Measurements from ENCODE around the gene PTPRM.

DNA sequence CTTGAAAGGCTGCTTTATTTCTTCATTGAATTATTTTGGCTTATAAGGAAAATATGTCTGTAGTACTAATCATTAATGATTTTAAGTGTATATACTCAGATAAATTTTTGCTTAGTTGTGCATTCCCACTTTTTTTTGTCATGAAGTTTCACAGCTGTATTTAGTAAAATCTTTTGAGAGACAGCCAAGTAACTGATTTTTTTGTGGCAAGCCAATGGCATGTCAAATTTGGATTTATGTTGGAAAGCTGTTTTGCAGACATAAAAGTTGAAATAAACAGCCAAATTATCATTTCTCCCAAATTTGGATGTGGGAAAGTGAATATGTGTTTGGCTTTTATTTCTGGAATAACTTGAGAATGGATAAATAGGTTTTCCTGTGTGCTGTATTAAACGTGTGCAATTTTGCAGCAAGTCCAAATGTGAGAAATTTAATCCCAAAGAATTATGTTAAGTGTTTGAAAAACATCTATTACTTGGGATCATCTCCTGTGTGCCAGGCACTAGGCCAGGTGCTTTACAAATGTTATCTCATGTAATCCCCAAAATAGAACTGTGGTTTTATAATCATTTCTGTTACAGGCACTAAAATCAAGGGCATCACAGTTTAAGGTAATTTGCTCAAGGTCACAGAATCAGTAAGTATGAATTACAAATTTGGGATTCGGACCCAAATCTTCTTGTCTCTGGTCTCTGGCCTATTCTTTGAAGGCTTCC lies 160.4 kb downstream of the PTPRM start:
- TF ChIP-seq, protein P1, sequence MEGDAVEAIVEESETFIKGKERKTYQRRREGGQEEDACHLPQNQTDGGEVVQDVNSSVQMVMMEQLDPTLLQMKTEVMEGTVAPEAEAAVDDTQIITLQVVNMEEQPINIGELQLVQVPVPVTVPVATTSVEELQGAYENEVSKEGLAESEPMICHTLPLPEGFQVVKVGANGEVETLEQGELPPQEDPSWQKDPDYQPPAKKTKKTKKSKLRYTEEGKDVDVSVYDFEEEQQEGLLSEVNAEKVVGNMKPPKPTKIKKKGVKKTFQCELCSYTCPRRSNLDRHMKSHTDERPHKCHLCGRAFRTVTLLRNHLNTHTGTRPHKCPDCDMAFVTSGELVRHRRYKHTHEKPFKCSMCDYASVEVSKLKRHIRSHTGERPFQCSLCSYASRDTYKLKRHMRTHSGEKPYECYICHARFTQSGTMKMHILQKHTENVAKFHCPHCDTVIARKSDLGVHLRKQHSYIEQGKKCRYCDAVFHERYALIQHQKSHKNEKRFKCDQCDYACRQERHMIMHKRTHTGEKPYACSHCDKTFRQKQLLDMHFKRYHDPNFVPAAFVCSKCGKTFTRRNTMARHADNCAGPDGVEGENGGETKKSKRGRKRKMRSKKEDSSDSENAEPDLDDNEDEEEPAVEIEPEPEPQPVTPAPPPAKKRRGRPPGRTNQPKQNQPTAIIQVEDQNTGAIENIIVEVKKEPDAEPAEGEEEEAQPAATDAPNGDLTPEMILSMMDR (IDR thresholded peaks at IDR 0.05; ENCODE audit: low read depth, low read length, missing input control): no peak
- TF ChIP-seq, protein P2, sequence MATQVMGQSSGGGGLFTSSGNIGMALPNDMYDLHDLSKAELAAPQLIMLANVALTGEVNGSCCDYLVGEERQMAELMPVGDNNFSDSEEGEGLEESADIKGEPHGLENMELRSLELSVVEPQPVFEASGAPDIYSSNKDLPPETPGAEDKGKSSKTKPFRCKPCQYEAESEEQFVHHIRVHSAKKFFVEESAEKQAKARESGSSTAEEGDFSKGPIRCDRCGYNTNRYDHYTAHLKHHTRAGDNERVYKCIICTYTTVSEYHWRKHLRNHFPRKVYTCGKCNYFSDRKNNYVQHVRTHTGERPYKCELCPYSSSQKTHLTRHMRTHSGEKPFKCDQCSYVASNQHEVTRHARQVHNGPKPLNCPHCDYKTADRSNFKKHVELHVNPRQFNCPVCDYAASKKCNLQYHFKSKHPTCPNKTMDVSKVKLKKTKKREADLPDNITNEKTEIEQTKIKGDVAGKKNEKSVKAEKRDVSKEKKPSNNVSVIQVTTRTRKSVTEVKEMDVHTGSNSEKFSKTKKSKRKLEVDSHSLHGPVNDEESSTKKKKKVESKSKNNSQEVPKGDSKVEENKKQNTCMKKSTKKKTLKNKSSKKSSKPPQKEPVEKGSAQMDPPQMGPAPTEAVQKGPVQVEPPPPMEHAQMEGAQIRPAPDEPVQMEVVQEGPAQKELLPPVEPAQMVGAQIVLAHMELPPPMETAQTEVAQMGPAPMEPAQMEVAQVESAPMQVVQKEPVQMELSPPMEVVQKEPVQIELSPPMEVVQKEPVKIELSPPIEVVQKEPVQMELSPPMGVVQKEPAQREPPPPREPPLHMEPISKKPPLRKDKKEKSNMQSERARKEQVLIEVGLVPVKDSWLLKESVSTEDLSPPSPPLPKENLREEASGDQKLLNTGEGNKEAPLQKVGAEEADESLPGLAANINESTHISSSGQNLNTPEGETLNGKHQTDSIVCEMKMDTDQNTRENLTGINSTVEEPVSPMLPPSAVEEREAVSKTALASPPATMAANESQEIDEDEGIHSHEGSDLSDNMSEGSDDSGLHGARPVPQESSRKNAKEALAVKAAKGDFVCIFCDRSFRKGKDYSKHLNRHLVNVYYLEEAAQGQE (IDR thresholded peaks at IDR 0.05): no peak
- TF ChIP-seq EGR1 (IDR thresholded peaks at IDR 0.05; ENCODE audit: low read depth in 2 of 2) (no peak), JUND (IDR thresholded peaks at IDR 0.05) (no peak), RAD21 (IDR thresholded peaks at IDR 0.05) (no peak), GABPA (IDR thresholded peaks at IDR 0.05 in 1 of 2, conservative IDR thresholded peaks at IDR 0.05 in 1 of 2) (no peak), SP1 (IDR thresholded peaks at IDR 0.05) (no peak), FOXA1 (IDR thresholded peaks at IDR 0.05) (no peak), YY1 (IDR thresholded peaks at IDR 0.05) (no peak)
- TF ChIP-seq, protein P3, sequence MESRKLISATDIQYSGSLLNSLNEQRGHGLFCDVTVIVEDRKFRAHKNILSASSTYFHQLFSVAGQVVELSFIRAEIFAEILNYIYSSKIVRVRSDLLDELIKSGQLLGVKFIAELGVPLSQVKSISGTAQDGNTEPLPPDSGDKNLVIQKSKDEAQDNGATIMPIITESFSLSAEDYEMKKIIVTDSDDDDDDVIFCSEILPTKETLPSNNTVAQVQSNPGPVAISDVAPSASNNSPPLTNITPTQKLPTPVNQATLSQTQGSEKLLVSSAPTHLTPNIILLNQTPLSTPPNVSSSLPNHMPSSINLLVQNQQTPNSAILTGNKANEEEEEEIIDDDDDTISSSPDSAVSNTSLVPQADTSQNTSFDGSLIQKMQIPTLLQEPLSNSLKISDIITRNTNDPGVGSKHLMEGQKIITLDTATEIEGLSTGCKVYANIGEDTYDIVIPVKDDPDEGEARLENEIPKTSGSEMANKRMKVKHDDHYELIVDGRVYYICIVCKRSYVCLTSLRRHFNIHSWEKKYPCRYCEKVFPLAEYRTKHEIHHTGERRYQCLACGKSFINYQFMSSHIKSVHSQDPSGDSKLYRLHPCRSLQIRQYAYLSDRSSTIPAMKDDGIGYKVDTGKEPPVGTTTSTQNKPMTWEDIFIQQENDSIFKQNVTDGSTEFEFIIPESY (IDR thresholded peaks at IDR 0.05): no peak
